ENCODE measurements around the gene NRP1.

DNA sequence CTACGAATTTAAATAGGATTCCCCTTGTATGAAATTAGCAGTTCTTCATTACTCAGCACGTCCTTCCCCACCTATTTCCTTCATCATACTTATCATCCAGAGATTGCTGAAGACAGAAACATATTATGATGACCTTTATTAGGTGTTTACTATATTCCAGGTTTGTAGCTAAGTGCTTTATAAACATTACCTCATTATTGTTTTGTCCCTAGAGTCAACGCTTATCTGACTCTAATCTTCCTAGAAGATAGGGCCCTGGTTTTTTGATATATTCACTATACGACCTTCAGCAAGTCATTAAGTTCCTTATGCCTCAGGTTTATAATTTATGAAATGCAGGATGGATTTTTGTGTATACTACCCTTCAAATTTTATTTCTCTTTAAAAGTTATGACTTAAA, 36.8 kb upstream of the NRP1 start:
- TF ChIP-seq, protein P1, sequence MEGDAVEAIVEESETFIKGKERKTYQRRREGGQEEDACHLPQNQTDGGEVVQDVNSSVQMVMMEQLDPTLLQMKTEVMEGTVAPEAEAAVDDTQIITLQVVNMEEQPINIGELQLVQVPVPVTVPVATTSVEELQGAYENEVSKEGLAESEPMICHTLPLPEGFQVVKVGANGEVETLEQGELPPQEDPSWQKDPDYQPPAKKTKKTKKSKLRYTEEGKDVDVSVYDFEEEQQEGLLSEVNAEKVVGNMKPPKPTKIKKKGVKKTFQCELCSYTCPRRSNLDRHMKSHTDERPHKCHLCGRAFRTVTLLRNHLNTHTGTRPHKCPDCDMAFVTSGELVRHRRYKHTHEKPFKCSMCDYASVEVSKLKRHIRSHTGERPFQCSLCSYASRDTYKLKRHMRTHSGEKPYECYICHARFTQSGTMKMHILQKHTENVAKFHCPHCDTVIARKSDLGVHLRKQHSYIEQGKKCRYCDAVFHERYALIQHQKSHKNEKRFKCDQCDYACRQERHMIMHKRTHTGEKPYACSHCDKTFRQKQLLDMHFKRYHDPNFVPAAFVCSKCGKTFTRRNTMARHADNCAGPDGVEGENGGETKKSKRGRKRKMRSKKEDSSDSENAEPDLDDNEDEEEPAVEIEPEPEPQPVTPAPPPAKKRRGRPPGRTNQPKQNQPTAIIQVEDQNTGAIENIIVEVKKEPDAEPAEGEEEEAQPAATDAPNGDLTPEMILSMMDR (IDR thresholded peaks at IDR 0.05) = no peak
- no peak for TF ChIP-seq POLR2A (IDR thresholded peaks at IDR 0.05)

Data from Peyer's patch (tissue), 4 donors.